GM12801 (cell line): ENCODE data around the gene LPIN1.

Experiments
- CTCF ChIP-seq: IDR thresholded peaks from one replicate; pipeline ENCODE4 v1.5.1; 2011; ENCODE audit warnings: control low read depth; ENCODE audit not compliant: insufficient read length; ENCODE audit errors: extremely low read depth

The LPIN1 gene

GRCh38 chr2:11742702-11743357 is 3.6 kb upstream of the LPIN1 start:
- no peak for TF ChIP-seq CTCF

- no peak for TF ChIP-seq CTCF
Observed at GRCh38 chr2:11743366-11743765, 3.1 kb upstream of the LPIN1 start.

GRCh38 chr2:11743846-11744553 is 2.4 kb upstream of the LPIN1 start:
- TF ChIP-seq CTCF = no peak

GRCh38 chr2:11744631-11745394 is 1.6 kb upstream of the LPIN1 start:
- no peak for TF ChIP-seq CTCF

- TF ChIP-seq CTCF = no peak
Observed at GRCh38 chr2:11745613-11746375, 638 bp upstream of the LPIN1 start.

GRCh38 chr2:11746807-11747459 is 501 bp downstream of the LPIN1 start:
- no peak for TF ChIP-seq CTCF
